Left renal pelvis (tissue), 4 donors: ENCODE data around the gene MICALL2. TPM values are rescaled to one million over a fixed set of nuclear protein-coding genes. Genes with fewer than 3 reads are reported as not detected.

Experiments
- DNase-seq, 4 donors: peaks; one replicate each; pipeline ENCODE4 v3.0.0-alpha.2; 2013; ENCODE audit warnings: low read depth in 4 of 4, low spot score in 3 of 4
- polyA plus RNA-seq, 4 donors: library from polyadenylated mRNA; unstranded; fragments of 120-200 nt; gene quantifications; one replicate each; pipeline ENCODE4 v1.2.1, GENCODE V29; 2013; ENCODE audit not compliant: insufficient read length in 4 of 4

MICALL2 gene
- polyA plus RNA-seq, 4 donors: 5.4 to 16.3 (median 7.0) TPM

DNA sequence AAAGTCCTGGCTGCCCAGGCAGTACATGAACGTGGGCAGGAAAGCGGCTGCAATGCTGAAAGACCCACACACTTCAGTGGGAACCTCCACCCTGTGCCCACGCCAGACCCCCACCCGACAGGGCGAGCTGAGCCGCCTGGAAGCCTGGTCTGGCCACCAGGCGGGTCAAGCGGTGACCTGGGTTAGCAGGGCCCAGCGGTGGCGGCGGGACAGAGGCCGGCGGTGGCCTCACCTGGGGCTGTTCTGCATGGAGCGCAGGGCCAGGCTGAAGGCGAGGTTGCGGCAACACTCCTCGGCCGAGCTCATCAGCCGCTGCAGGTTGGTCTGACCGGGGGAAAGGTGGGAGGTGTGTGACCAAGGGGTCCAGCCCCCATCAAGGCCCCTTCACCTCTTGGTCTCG is 11.6 kb upstream of the MICALL2 start:
- DNase-seq: no peak

DNA sequence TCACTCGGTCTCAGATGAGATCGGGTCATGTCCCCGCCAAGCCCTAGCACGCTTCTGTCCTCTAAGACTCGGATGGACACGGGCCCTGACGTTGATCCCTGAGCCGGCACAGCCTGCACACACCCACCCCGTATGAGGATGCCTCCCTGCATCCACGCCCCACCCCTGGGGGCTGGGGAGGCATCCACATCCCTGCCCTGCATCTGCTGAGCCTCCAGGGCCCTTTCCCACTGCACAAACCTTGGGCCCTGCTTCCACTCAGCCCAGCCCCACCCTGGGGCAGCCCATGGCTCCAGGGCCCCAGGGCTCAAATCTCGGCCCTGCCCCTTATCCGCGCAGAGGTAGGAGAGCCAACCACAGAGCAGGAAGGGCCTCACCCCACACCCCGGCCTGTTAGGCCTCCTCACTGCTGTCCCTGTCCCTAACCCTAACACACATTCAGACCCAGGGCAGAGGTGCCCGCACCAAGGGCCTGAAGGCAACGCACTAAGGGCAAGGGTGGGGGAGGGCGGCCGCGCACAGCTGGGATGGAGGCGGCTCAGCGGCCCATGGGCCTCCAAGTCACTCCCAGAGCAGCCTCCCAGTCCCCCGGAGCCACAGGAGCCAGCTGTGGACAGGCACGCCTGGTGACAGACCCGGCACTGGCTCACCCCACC is 9.5 kb upstream of the MICALL2 start:
- no peak for DNase-seq

DNA sequence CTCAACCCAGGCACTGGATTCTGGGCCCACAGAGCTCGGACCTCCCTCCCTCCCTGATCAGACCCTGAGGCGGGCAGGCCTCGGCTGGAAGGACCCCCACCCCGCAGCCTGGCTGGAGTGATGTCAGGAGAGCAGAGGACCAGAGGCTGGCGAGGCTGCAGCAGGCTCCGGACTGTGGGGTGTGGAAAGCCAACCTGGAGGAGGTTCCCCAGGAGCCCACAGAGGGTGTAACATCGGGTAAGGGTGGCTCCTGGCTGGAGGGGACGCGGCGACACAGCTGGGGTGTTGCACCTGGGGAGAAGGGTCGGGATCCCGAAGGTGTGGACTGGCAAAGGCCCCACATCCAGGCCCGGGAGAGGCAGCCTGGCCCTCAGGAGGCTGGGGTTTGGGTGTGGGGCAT is 8.9 kb upstream of the MICALL2 start:
- no peak for DNase-seq

DNA sequence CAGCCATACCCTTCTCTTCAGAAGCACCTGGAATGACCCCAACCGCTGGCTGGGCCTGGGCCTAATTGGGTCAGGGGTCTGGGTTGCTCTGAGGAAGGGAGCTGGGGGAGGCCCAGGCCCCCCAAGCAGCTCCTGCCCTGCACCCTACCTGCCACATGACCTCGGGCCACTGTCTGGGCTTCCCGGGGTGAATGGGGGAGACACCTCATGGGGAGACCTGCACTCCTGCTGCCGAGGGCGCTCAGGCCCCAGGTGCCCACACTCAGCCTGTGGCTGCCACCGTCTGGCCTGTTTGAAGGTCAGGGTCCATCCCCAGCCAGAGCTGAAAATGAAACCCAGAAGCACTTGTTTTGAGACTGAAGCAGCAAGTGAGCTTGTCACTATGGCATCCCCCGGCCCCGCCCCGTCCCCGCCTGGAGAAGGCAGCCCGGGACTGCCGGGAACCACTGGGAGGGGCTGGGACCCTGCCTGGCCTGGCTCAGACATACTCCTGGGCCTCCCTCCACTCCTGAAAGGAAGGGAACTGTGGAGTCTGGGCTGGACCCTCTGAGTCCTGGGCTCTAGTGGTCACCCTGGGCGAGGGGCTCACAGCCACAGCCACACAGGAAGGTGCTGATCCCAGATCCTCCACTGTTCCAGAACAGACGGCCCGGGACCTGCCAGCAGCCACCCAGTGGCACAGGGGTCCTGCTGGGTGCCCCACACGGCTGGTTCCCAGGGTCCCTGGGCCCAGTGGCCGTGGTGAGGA is 7.4 kb upstream of the MICALL2 start:
- no peak for DNase-seq

DNA sequence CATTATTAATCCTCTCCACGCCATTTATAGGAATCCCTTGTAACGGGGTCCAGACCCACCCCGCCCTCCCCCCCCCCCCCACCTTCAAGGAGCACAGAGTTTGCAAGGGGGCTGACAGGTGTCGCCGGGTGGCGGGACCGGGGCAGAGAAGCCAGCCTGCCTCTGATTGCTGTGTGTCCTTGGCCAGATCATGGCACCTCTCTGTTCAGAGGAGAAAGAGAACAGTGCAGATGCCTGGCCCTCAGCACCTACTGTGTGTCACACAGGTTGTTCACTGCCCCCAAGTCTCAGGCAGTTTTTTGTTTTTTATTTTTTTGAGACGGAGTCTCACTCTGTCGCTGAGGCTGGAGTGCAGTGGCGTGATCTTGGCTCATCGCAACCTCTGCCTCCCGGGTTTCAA is 5.4 kb upstream of the MICALL2 start:
- no peak for DNase-seq

DNA sequence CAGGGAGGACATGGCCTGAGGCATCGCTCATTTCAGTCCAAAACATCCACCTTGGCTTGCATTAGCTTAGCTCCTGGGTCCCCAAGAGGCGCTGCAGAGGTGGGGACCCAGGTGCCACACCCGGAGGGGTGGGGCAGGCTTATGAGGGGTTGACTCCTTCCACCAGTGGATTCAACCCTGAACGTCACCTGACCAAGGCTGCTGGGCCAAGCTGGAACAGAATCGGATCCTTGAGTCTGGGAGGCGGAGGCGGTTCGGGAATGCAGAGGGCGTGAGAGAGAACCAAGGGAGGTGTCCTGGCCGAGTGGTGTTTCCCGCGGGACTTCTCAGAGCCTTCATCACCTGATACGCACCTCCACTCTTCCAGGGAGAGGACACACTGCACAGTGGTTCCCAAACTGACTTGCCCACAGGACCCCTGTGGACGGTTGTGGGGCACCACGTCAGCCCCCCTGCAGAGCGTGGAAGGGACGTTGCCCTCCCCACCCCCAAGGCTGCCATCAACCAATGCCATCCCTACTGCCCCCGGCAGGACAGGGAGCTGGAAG is 4.5 kb upstream of the MICALL2 start:
- DNase-seq: no peak

DNA sequence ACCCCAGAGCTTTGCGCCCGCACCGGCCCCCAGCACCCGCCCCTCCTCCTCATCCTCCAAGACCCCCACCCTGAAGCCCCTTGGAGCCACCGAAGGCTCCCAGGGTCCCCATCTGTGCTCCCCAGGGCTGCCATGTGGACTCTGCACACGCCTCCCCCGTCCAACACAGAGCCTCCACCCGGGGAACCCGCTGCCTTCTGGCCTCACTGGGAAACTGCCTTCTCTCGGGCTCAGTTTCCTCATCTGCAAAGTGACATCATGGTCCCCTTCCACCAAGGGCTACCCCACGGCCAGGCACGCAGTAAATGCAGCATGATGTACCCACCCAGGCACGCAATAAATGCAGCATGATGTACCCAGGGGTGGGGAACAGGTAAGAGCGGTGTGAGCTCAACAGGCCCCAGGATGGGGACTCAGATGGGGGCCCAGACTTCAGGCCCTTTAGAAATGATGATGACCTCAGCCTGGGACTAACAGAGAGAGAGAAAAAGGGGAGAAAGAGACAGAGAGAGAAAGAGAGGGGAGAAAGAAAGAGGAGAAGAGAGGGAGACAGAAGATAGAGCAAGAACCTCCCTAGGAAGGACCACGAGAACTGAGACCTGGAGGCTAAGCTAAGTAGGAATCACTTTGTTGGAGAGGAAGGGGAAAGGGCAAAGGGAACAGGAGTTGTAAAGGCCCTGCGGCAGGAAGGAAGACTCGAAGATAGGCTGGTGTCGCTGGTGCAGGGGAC is 2.5 kb upstream of the MICALL2 start:
- DNase-seq: no peak

DNA sequence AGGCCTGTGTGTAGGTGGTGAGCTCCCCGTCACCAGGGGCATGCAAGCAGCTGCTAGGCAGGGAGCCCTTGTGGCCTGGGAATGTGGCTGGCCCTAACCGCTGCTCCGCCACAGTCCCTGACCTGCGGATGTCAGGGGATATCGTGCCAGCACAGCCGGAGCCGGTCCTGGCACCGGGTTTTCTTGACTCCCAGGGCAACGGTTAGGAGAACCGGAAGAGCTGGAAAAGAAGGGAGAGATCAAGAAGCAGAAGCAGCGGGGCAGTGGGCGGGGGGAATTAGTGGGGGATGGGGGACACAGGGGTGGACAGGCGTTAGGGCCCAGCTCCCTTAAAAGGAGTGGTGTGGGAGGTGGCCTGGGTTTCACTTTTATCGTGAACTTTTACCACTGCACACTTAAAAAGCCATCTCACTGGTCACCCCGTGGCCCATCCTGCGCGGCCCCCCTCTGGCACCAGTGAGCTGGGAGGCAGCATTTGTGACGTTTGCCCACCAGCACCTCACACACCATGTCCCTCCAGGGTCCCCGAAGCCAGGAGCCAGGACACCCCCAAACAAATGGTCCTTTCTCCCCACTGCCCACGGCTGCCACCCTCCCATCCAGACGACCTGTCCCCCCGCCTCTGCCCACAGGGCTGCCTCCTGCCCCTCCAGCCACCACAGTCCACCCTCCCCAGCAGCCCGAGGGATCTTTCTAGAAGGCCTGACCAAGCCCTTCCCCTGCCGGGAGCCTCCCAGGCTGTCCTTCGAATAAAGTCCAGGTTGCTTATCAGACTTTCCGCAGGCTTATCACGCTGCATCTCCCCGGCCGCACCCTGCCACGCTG is 1.8 kb upstream of the MICALL2 start:
- no peak for DNase-seq

DNA sequence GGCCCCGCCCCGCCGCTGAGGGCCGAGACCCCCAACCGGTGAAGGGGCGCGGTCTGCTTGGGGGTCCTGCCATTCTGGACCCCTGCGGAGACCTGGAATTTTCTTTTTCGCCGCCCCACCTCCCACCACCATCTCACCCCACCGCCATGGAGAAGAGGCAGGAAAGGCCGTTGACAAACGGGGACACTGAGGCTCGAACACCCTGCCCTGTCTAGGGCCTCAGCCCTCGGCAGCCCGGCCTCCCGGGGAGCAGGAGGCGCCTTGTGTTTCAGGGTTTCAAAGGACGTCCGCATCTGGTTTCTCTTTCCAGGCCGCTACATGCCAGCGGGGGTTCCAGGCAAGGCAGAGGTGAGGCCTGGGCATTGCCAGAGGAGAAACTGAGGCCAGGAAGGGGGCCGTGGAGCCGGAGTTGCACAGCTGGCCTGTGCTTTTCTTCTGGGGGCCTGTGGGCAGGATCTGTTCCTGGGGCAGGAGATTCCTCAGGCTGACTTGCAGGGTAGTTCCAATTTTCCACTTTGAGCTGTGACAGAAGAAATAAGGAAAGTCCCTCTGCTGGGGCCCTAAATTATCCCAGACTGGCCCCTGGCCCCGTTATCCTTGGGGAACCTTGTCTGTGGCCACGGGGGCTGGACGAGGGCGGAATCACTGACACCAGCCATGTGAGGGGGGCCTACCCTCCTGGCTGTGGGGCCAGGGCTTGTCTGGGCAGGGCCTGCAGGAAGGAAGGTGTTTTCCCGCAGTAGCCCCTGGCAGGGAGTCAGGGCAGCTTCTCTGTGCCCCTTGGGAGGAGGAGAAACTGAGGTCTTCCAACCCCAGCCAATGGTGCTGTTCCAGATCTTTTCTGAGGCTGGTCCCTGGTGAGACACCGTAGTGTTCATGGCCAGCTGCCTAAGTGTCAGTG is 900 bp upstream of the MICALL2 start:
- DNase-seq: no peak

DNA sequence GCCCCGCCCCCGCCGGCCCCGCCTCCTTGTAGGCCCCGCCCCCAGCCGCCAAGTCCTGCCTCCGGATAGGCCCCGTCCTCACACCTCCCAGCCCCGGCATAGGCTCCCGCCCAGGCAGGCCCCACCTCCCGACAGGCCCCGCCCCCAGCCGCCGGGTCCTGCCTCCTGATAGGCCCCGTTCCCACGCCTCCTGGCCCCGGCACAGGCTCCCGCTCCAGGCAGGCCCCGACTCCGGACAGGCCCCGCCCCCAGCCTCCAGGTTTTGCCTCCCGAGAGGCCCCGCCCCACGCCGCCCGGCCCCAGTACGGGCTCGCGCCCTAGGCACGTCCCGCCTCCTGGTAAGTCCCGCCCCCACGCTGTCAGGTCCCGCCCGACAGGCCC is 232 bp upstream of the MICALL2 start:
- peak; percentile 86 to 96 (median 95) for DNase-seq

DNA sequence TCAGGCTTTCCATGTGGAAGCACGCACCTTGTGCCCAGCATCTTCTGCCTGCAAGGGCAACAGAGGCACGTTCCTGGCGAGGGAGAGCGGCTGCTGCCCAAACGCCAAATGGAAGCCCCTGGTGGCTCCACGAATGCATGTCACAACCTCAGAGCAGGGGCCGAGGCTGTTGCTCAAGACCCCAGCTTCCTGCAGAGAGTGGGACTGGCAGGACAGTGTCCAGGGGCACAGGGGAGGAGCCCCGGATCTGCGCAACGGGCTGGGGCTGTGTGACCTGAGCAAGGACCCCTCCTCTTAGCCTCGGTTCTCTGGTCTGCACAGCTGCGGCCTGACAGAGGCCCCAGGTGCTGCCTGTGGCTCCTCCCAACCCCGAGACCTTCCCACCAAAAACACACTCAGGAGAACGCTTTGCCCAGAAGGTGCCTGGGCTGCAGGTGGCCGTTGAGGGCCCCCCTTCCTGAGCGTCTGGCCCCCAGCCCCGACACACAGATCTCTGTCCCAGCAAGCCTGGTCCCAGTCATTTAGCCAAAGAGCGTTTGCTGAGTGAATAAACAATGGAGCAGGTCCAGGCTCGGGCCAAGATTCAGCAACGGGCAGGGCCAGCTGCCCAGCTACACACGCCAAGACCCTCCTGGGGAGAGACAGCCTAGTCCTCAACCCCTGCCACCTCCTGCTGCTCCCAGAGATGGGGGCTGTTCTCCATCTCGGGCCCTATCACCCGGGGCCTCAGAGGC is 1.2 kb downstream of the MICALL2 start:
- no peak for DNase-seq

DNA sequence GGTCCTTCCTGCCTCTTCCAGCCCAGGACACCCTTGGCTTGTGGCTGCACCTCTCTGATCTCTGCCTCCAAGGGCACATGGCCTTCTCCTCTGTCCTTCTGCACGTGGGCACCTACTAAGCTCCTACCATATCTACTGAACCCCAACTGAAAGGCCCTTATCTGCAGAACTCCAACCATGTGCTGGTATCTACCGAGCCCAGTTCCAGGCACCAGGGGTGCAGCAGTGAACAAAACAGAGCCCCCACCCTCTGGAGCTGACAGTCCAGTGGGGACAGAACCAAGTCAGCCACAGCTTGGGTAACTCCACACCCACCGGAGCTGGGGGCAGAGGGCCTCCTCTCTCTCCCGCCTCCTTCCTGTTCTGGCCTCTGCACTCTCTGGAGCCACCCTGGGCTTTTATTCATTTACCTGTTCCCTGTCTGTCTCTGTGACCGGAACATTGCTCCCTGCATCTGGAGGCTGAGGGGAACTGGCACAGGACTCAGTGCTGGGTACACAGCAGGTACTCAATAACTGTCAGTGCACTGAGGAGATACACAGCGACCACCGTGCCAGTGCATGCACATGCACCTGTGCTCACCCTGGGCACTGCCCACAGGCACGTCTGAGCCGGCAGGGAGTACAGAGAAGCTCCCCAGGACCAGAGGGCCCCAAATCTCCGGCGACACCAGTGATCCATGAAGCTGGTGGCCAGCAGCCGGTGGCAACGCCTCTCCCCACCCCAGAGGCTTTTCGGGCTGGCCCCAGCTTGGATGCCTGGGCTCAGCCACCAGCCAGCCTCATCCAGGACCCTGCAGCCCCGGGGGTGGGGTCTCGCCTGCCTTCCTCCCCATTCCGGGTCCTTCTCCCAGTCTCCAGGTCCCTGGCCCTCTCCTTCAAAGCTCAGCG is 2.0 kb downstream of the MICALL2 start:
- DNase-seq: no peak

DNA sequence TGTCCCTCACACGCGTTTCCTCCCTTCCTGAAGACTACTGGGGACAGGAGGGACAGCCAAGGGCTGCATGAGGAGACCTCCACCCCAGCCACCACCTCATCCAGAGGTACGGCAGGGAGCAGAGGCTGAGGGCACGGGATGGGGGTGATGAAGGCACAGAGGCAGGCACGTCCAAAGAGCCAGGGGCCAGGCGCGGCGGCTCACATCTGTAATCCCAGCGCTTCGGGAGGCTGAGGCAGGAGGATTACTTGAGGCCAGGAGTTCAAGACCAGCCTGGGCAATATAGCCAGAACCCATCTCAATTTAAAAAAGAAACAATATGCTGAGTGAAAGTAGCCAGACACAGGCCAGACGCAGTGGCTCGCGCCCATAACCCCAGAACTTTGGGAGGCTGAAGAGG is 3.3 kb downstream of the MICALL2 start:
- DNase-seq: no peak

DNA sequence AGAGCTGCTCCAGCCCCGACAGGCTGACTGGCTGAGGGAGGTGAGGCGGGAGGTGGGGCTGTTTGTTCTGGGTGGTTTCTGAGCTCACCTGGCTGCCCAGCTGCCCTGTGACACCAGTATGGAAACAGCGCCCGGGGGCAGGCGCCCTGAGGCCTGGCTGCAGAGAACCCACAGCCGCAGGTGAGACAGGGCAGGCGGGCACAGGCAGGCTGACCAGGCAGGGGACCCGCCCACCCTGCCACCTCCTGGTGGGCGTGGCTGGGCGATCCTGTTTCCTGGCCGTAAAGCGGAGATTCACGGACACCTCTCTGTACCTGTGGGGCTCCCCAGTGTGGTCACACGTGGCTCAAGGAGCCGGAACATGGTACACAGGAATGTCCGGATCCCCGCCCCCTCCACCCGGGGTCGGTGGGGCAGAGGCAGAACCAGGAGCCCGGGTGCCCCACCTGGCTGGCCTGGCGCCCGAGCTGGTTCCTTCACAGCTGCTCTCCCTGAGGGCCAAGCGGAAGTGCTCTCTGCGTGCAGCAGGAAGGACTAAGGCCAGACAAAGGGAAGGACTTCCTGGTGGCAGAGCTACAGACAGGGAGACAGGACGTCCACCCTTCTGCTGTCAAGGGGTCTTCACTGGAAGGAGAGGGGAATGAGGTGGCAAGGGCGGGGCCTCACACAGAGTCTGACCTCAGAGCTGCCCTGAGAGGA is 3.9 kb downstream of the MICALL2 start:
- no peak for DNase-seq

DNA sequence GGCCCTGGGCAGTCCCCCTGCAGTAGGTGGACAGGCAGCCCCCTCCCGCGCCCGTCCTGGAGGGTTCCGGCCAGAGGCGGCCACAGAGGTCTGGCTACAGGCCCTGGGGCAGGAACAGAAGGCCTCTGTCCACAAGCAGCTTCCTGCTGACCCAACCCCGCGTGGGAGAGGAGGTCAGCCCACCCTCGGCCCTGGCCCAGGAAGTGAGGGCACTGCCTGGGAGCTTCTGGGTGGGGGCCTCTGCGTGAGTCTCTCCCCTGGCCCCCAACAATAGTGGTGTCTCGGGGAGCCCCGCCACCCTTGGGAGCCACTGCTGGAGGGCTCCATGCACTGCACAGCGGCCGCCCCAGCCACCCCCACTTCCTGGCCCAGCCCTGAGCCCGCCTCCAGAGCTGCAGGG is 4.7 kb downstream of the MICALL2 start:
- no peak for DNase-seq

DNA sequence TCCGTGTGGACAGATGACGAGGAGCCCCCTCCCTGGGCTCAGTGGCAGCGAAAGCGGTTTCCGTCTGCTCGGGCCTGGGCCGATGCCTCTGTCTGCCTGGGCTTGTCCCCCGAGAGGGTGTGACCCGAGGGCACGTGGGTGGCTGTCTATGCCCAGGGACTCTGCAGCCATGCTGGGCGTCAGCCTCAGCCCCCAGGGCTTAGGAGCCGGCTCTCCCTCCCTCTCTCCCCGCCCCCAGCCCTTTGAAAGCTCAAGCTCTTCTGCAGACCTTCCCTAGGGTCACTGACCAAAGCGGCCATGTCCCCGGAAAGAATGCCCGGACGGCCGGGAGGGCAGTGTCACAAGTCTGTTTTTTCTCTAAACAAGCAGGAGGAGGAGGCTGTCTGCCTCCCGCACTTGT is 7.1 kb downstream of the MICALL2 start:
- no peak for DNase-seq

DNA sequence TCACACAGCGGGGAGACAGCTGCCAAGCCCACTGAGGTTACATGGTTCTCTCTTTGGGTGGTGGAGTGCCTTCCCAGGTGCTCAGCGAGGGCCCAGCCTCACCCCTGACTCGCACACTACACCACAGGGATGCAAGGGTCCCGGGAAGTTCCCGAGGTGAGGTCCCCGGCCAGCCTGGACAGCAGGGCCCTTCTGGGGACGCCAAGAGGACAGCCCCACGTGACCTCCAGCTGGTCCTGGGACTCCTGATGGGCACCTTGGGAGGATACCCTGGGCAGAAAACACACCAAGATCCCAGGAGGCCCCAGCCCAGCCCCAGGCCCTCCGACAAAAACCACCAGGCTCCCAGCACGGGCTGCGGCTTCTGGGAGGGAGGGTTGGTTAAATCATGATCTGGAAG is 8.3 kb downstream of the MICALL2 start:
- DNase-seq: no peak
